NCI-H146 treated with DMSO at 0.1 percent for 48 hours (cell line): ENCODE measurements around the gene RIN2.
A peak's percentile ranks its signal among the peaks of the same experiment; 100 is the strongest.

Experiments
- DNase-seq: peaks from one replicate; lab custom pipeline; 2025; ENCODE audit not compliant: unreplicated experiment; lab: John Stamatoyannopoulos, UW

RIN2 gene

GRCh38 chr20:19761841-19762240 lies 3.8 kb downstream of the RIN2 start:
- DNase-seq: no peak

GRCh38 chr20:19764207-19764606 lies 6.1 kb downstream of the RIN2 start:
- no peak for DNase-seq

GRCh38 chr20:19765266-19765665 lies 7.2 kb downstream of the RIN2 start:
- no peak for DNase-seq

GRCh38 chr20:19765913-19766312 lies 7.9 kb downstream of the RIN2 start:
- DNase-seq: no peak

GRCh38 chr20:19767070-19767469 lies 9.0 kb downstream of the RIN2 start:
- no peak for DNase-seq

- no peak for DNase-seq
Measured at GRCh38 chr20:19768325-19768842, 10.3 kb downstream of the RIN2 start.

- DNase-seq: no peak
Measured at GRCh38 chr20:19769507-19769906, 11.4 kb downstream of the RIN2 start.

GRCh38 chr20:19770375-19770774 lies 12.3 kb downstream of the RIN2 start:
- no peak for DNase-seq

- DNase-seq: no peak
Measured at GRCh38 chr20:19771031-19771430, 13.0 kb downstream of the RIN2 start.

GRCh38 chr20:19773471-19773870 lies 15.4 kb downstream of the RIN2 start:
- DNase-seq: no peak

- DNase-seq: no peak
Measured at GRCh38 chr20:19774135-19774933, 16.3 kb downstream of the RIN2 start.

- DNase-seq: no peak
Measured at GRCh38 chr20:19775353-19776253, 17.5 kb downstream of the RIN2 start.

- no peak for DNase-seq
Measured at GRCh38 chr20:19777315-19777714, 19.3 kb downstream of the RIN2 start.

- DNase-seq: no peak
Measured at GRCh38 chr20:19777981-19778380, 19.9 kb downstream of the RIN2 start.

- no peak for DNase-seq
Measured at GRCh38 chr20:19778404-19778803, 20.3 kb downstream of the RIN2 start.

- no peak for DNase-seq
Measured at GRCh38 chr20:19779634-19780033, 21.6 kb downstream of the RIN2 start.

- DNase-seq: peak; percentile 12
Measured at GRCh38 chr20:19780261-19780660, 22.2 kb downstream of the RIN2 start.

GRCh38 chr20:19781235-19781634 lies 23.2 kb downstream of the RIN2 start:
- no peak for DNase-seq

- no peak for DNase-seq
Measured at GRCh38 chr20:19782669-19783068, 24.6 kb downstream of the RIN2 start.

- no peak for DNase-seq
Measured at GRCh38 chr20:19783966-19784401, 25.9 kb downstream of the RIN2 start.

- peak; percentile 89 for DNase-seq
Measured at GRCh38 chr20:19784511-19785172, 26.6 kb downstream of the RIN2 start.
